Measurements from ENCODE around the gene PCSK9.

GRCh38 chr1:55074455-55074854 is 35.1 kb downstream of the PCSK9 start:
- TF ChIP-seq CTCF (conservative IDR thresholded peaks at IDR 0.05): no peak
- TF ChIP-seq ZFX (IDR thresholded peaks at IDR 0.05): no peak
